Lower leg skin (tissue), 3 donors: ENCODE data around the gene PRR20A.
"Not testable (repeated sequence)": the region's sequence is repeated elsewhere in the genome, so short reads cannot be mapped to it uniquely, and the experiment has no call there.

Experiments
- CTCF ChIP-seq, 3 donors: fragments of 450-650 bp; IDR thresholded peaks; one replicate each; pipeline ENCODE4 v1.5.1; 2016; ENCODE audit warnings: antibody characterized with exemption in 3 of 3, mild to moderate bottlenecking in 3 of 3, moderate library complexity in 2 of 3
- POLR2A ChIP-seq, 2 donors: fragments of 450-650 bp; IDR thresholded peaks; one replicate each; pipeline ENCODE4 v1.6.1; 2016 to 2017; ENCODE audit warnings: antibody characterized with exemption in 2 of 2, mild to moderate bottlenecking in 1 of 2, moderate library complexity in 1 of 2

- not testable (repeated sequence) for TF ChIP-seq POLR2A, CTCF (IDR thresholded peaks at IDR 0.05)
These were observed 7.4 kb downstream of the PRR20A start for GRCh38 chr13:57148106-57148505.
